Loucy (cell line): Measurements from ENCODE around the gene CEACAM7.

ENCODE experiments used
- CTCF ChIP-seq: fragments of 200-600 bp; sonication (generic); conservative IDR thresholded peaks from 2 replicates; pipeline ENCODE4 v1.5.1; 2014; ENCODE audit warnings: mild to moderate bottlenecking, antibody characterized with exemption, low read length
- EZH2phosphoT487 ChIP-seq: fragments of 200-600 bp; IDR thresholded peaks from 2 replicates; pipeline ENCODE4 v1.6.1; 2018; ENCODE audit warnings: antibody characterized with exemption, mild to moderate bottlenecking, moderate library complexity, borderline replicate concordance

DNA sequence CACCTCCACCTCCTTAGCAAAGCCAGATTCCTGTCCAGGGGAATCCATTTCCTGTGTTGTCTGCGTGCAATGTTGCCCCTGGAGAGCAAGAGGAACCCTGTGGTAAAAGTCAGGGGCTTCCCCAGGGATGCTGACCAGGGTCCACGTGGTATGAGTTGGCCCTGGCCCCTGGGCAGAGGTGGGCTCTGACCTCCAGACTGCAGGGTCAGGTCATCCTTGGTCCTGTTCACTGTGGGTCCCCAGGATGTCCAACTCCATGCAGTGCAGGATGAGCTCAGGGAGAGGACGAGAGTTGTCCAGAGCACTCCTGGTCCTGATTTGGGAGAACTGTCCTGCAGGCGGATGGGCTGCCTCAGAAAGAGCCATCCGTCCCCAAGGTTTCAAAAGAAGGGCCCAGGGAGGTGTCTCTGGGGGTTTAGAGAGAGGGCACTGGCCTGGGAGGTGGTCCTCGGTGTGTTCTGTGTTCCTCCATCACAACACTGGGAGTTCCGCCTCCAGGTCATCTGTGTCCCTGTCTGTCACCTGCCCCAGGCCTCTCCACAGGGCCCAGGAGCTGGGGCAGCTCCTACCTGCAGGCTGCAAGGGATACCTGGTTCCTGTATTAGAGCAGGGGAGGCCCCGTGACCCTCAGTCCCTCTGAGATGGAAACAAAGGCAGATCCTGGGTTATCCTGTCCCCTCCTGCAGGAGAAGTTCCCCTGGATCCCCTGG, 59.9 kb downstream of the CEACAM7 start:
- no peak for TF ChIP-seq CTCF
- no peak for TF ChIP-seq EZH2phosphoT487
